Stimulated activated CD4-positive, alpha-beta T cell treated with anti-CD3 and anti-CD28 coated beads, Interleukin-4, amount 100 ng/mL, for 1 hour (primary cell): ENCODE results near the gene DIPK1B.

Experiments used
- DNase-seq: peaks from one replicate; pipeline ENCODE4 v3.0.0-alpha.2; 2020

The DIPK1B gene

DNA sequence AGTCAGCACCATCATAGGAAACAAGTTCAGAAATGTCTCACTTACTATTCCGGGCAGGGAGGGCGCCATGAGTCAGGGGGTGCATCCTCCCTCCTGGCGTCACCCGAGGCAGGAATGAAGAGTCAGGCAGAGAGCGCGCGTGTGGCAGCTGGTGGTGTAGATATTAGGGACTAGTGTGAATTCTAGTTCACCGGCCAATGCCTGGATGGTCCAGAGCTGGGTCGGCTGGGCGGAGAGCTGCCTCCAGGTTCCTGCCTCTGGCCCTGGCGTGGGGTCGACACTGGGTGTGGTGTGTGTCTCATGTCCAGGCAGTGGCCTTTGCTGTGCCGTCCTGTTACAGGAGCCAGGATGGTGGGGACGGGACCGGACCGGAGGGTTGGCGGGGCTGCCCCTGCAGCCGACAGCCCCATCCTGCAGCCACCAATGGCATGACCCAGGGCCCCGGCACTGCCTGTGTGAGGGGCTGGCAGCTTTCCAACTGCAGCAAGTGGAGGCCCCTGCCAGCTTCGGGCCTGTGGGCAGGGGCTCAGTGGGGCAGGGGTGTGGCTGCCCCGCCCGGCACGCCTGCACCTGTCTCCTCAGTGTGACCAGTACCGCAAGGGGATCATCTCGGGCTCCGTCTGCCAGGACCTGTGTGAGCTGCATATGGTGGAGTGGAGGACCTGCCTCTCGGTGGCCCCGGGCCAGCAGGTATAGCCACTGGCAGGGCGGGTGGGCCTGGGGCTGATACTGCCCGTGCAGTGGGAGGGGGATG, 9.1 kb downstream of the DIPK1B start:
- DNase-seq, result no peak

DNA sequence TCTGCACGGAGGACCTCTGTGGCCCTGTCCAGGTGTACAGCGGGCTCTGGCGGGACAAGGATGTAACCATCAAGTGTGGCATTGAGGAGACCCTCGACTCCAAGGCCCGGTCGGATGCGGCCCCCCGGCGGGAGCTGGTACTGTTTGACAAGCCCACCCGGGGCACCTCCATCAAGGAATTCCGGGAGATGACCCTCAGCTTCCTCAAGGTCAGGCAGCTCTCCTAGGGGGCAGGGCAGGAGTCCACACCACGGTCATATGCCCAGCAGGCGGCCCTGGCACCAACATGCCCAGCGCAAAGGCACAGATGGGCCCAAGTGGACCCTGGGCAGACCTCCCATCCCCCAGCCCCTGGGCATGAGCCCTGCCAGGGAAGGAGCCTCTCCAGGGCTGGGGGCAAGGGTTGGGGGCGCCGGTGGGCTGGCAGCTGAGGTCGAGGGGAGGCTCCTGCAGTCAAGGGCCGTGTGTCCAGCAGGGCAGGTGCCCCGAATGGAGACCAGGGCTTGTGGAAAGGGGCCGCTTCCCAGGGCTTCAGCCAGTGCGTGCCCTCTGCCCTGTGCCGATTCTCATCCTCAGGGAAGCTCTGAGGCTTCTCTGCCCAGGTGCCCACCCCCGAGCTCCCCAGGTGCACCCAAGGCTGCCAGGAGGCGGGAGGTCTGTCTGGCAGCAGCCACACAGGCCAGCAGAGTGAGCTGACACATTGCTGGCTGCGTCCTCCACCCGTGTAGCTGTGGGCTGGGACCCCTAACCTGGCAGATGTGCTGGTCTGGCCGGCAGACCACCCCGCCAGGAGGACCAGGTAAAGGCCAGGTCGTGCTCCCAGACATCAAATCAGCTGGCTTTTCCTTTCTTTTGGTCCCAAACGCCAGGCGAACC, 10.0 kb downstream of the DIPK1B start:
- DNase-seq, result no peak

DNA sequence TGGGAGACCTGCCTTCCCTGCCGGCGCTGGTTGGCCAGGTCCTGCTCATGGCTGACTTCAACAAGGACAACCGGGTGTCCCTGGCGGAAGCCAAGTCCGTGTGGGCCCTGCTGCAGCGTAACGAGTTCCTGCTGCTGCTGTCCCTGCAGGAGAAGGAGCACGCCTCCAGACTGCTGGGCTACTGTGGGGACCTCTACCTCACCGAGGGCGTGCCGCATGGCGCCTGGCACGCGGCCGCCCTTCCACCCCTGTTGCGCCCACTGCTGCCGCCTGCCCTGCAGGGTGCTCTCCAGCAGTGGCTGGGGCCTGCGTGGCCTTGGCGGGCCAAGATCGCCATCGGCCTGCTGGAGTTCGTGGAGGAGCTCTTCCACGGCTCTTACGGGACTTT, 10.6 kb downstream of the DIPK1B start:
- DNase-seq, result no peak

DNA sequence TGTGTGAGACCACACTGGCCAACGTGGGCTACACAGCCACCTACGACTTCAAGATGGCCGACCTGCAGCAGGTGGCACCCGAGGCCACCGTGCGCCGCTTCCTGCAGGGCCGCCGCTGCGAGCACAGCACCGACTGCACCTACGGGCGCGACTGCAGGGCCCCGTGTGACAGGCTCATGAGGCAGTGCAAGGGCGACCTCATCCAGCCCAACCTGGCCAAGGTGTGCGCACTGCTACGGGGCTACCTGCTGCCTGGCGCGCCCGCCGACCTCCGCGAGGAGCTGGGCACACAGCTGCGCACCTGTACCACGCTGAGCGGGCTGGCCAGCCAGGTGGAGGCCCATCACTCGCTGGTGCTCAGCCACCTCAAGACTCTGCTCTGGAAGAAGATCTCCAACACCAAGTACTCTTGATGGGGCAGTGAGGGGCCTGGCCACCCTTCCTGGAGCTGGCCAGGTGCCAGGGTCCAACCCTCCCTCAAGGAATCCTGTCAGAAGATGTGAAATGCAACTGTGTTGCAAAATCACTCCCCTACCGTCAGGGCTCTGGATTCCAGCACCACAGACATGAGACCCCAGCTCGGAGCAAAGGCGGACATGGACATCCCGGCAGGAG, 11.1 kb downstream of the DIPK1B start:
- DNase-seq, result no peak

DNA sequence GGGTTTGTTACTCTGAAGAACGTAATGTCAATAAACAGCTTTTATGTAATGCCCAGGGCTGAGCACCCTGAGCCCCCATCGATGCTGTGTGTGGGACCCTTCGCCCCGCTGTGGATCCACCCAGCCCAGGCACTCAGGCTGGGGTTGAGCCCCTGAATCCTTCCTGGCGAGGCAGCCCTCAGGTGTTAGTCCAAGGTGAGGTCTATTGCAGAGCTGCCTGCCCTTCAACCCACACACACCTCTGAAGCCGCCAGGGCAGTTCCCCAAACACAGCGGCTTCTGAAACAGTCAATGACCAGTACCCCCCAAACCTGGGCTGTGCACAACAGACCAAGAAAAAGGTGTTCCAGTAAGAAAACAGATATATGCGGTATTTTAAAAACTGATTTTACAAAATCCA, 11.6 kb downstream of the DIPK1B start:
- no peak for DNase-seq

DNA sequence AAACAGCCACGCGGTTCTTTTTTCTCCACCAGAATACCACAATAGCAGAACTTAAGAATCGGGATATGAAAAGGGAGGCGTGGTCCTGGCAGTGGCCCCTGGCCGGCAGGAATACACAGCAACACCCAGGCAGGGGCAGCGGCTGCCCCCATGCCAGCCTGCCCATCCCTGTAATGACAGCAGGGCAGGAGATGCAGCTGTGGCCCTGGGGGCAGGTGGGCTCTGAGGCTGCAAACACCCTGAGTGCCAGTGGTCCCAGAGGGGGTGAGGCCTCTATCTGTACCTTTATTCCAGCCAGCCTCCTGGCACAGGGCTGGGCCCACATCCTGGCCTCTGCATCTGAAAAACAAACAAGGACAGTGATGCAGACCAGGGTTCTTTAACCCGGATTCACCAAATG, 12.4 kb downstream of the DIPK1B start:
- no peak for DNase-seq

DNA sequence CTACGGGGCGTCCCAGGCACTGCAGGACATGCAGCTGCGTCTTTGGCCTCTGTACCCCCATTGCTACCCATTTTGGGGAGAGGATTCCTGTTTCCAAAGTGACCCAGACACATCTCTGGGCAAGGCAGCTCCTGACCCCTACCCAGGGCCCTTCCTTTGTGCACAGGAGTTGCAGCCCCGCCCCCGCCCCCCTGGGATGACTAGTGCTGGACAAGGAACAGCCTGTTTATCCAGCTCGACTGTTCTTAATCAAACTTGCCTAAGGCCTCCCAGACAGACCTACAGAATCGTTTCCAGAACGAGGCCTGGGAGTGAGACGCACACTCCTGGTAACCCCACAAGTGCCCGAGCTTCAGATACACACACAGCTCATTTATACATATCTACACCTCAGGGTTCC, 13.2 kb downstream of the DIPK1B start:
- no peak for DNase-seq

DNA sequence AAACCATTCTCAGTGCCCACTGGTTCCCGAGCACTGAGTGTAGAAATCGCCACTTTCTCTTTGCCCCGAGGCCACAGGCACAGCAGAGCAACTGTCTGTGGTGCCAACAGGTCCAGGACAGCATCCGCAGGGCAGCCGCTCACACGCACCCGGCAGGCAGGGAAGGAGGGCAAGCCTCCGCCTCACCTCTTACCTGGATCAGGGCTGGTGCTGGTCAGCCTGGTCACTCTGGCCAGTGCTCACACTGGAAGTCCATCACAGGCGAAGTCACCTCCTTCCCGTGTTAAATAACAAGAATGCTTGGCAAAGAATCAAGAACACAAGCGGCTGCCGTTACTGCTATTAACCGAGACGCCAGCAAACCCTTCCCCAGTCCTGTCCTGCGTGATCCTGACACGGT, 13.7 kb downstream of the DIPK1B start:
- DNase-seq, result no peak

DNA sequence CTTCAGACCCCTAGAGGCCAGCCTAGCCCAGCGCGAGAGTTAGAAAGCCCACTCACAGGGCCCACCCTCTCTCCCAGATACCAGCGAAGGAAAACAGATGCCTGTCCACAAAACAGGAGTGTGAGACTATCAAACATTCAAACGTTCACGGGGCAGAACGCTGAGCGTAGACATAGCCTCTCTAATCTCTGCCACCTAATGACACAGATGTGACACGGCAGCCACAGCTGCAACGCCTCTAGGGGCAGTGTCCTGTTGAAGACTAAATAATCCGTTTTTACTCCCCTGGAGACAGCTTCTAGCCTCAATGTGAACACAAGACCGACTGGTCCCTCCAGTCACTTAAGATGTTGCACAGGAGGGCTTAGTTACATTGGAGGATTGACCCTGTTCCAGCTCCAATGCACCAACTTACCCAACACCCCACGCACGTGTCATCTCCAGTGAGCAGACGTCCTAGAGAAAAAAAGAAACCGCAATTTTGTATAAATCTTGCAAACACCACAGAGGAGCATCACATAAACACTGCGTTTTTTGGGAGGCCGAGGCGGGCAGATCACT, 14.3 kb downstream of the DIPK1B start:
- peak; percentile 48 for DNase-seq

DNA sequence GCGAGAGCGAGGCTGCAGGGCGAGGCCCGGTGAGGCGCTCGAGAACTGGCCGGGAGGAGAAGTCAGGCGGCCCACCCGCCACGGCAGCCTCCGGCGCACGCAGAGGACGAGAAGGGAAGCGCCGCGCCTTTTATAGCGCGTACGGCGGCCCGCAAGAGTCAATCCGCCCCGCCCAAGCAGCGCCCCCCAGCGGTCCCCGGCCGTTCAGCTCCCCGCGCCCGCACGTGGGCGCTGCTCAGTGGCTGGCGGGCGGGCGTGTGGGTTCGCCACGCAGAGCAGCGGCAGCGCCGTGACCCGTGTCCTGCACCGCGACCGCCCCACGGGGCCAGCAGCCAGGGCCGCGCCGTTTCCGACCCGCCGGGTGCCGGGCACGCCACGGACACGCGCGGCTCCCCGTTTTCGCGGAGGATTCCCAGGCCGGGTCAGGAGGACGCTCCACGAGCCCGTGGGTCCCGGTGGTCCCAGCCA, 15.7 kb downstream of the DIPK1B start:
- DNase-seq, result peak; percentile 95

DNA sequence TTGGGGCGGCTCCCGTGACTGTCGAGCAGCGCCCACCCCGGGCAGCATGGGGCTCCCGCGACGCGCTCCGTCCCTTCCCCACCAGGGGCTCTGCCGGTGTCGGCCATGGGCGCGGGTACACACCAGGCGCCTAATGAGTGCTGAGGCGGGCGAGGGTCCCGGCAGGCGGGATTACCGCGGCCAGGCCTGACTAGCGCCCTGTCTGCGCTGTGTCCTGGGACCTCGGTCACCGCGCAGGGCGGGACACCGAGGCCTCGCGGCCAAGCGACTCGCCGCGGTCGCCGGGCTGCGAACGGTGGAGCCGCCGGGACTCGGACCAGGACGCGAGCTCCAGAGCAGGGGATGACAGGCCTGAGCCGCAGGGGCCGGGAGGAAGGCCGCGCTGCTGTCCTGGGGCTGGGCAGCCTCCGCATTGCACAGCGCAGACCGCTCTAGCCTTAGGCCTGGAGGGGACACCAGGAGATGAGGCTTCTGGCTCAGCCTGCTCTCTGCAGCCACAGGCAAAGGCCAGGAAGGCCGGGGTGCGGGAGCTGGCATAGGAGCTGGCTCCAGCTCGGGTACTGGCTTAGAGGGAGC, 16.3 kb downstream of the DIPK1B start:
- no peak for DNase-seq

DNA sequence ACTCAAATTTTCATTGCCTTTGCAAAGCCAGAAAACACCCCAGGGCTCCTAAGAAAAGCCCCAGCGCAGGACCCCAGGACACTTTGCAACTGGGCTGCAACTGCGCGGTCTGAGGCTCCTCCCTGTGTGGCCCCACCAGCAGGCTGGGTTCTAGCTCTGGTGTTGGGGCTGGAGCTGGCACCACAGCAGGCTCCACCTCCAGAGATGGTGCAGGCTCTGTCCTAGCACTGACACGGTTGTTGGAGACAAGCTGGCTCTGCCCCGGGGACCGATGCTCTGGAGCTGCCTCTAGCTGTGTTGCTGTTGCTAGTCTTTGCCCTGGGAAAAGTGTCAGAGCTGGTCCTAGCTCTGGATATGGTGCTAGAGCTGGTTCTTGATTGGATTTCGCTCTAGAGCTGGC, 16.8 kb downstream of the DIPK1B start:
- no peak for DNase-seq

DNA sequence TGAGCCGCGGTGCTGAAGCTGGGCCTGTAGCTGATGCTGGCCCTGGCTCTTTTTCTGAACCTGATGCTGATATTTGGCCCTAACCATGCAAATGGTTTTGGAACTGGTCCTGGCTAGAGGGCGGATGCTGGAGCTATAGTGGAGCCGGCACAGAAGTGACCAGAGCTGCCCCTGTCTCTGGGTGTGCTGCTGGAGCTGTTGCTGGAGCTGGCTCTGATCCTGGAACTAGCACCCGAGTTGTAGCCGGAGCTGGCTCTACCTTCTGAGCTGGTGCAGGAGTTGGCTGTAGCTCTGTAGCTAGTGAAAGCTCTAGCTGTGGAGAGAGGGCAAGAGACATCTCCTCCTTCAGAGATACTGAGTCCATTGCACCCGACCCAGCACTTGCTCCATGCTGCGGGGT, 17.6 kb downstream of the DIPK1B start:
- DNase-seq, result no peak

DNA sequence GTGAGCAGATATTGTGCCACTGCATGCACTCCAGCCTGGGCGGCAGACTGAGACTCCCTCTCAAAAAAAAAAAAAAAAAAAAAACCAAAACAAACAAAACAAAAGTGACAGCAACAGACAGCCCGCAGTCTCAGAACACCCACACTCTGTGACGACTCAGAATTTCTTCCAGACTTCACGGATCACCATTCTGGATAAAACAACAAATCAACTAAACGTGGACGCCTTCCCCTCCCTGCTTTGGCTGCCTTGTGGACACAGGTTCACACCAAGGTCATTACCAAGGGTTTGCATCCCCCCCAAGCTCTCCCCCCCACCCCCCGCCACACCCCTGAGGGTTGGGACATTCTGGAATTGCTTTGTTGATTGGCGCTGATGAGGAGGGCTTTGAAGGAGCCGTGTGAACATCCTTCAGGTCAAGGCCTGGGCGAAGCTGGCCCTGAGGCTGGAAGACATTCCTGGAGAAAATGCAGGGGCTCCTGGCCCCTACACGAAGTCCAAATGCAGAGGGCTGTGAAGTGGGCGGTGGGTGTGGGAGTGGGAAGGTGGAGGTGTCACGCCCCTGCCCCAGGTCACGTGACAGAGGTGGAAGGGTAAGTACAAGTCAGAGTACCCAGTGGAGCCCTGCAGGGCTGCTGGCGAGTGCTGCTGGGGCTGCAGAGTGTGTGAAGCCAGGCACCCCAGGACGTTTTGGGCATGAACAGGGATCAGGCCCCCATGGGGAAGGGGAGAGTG, 20.2 kb downstream of the DIPK1B start:
- no peak for DNase-seq

DNA sequence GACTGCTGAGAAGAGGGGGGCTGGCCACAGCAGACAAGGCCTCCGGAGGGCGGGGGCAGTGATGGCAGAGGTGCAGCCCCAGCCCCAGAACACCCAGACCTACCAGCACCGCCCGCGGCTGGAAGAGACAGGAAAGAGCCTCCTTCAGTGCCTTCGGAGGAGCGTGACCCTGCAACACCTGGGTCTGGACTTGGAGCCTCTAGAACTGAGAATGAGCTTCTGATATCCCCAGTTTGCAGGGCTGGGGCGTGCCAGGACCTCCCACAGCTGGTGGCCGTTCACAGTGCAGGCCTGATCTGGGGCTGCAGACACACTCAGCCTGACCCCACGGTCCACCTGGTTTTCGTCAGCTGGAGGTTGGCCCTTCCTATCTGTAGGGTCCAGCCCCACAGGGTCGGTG, 21.2 kb downstream of the DIPK1B start:
- no peak for DNase-seq

DNA sequence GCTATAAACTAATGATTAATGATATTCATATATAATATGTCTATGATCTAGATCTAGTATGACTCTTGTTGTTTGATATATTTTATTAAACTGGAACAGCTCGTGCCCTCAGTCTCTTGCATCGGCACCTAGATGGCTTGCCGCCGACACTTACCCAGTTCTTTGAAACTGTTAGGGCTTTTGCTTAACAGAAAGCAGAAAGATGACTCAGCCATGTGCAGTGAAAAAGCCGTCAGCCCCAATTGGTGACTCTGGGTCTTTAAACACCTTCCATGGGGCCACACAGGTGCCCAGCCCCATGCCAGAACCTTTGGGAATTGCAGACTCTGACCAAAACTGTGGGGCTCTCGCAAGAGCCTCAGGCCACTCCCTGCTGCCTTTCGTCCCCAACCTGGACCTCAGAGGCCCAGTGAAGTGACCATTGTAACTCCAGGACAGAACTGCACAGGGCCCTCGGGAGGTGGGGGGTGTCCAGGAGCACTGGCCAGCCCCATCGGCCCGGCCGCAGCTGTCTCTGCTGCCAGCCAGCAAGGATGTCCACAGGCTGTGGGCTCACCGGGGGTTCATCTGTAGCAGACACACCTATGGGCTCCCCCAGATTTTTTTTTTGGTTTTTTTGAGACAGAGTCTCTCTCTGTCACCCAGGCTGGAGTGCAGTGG, 22.6 kb downstream of the DIPK1B start:
- DNase-seq, result no peak

DNA sequence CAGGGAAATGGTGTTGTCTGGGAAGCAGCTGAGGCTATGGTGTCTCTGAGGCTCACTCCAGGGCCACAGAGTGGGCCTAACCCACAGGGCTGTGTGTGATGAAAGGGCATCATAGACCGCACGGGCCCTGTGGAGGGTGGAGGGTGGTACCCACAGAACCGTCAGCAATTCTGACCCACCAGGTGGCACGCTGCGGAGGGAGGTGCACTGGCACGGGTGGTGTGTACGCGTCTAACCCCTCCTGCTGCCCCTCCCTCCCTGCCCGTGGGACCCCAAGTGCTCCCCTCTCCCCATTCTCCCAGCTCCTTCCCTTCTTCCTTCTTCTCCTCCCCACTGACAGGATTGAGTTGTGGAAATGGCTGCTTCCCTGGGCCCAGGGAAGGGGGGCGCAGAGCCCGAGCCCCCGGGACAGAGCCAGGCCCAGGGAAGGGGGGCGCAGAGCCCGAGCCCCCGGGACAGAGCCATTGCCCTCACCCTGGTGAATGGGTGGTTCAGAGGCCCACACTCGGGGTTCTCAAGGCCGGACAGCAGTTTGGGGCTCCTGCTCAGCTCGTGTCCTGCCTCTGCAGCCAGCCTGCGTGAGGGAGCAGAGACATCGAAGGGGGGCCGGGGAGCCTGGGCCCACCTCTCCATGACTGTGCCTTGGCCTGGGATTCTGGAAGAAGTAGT, 23.6 kb downstream of the DIPK1B start:
- DNase-seq, result no peak

DNA sequence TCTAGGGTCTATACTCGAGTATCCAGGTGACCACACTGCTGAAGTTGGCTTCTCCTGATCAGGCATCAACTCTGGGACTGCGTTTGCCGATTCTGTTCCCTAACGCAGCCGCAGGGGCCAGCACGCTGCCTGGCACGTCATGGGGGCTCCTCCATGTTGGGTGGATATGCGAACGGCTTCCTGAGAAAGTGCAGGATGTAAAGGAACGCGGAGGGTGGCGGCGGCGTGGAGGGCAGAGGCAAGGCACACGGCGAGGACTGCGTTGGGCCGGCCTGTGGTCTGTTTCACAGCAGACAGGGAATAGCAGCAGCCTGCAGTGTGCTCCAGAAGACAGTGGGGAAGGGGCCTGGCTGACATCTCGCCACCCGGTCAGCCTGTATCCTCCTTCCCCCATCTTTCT, 26.6 kb downstream of the DIPK1B start:
- DNase-seq, result no peak

DNA sequence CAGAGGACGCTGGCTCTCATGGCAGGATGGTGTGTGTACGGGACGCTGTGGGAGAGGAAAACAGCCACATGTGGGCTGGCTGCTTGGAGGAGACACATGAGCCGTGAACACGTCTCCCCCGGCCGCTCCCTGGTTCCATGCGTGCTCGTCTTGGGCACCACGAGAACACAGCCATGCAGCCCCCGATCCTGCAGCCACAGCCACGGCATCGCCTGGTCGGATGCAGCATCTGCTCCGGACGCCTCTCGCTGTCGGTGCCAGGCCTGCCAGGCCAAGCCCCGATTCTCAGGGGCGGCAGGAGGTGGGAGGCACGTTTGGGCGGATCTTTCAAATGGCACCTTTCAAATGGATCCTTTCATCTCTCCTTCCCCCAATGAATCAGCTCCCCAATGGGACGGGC, 27.1 kb downstream of the DIPK1B start:
- DNase-seq, result no peak

DNA sequence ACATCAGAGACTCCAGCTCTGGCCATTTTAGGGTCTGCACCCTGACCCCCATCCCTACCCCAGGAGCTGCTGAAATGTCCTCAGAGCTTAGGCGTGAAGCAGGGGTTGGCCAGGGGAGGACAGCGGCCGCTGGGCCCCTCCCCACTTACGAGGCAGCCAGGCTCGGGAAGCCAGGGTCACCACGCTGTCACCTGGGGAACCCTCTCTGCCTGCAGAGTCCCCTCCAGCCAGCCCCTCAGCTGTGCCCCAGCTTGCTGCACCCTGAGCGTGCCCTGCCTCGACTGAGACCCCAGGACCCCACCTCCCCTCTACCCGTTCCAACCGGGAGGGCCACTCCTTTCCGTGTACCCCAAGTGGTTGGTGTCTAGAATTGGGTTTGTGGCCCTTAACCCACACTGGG, 27.7 kb downstream of the DIPK1B start:
- no peak for DNase-seq

DNA sequence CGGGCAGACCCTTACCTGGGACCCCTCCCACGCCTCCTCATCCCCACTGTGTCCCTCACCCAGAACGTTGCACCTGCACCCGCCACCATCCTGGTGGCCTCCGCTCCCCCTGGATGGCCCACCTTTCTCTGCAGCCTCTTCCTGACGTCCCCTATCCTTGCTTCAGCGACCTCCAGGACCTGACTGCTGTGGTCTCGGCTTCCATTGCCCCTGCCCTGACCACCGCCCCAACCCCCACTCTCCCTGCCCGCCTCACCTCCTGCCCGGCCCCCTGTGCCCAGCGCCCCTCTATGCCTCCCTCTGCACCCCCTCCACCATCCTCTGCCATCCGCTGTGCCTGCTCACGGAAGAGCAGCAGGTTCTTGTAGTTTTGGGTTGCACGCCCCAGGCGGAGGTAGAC, 28.1 kb downstream of the DIPK1B start:
- no peak for DNase-seq
